Measurements from ENCODE around the gene ACOX1. TPM values are rescaled to one million over a fixed set of nuclear protein-coding genes. Genes with fewer than 3 reads are reported as not detected.
A peak's percentile ranks its signal among the peaks of the same experiment; 100 is the strongest.

ACOX1 gene
- total and polyA plus RNA-seq, 2 of the 13 experiments (the other 11 are each of a cell fraction or from before 2014, with no cell fraction given), result 86.4 to 120 TPM

GRCh38 chr17:76027159-76027839 is 48.3 kb upstream of the ACOX1 start, which contains the start of gene EVPL (continued):
- TF ChIP-seq ATF7 (IDR thresholded peaks at IDR 0.05), result no peak
- peak; percentile 59; the same call in 1 of the 2 replicates for TF ChIP-seq ATF7 (CRISPR knock-in tag; IDR thresholded peaks at IDR 0.05)
- peak; percentile 79 for TF ChIP-seq ARNT2 (CRISPR knock-in tag; IDR thresholded peaks at IDR 0.05; ENCODE audit: low read depth)
- TF ChIP-seq TFDP2 (CRISPR knock-in tag; IDR thresholded peaks at IDR 0.05), result 0 out of 2 replicates have a peak, but pooled peaks have one; percentile 49
- TF ChIP-seq FLYWCH1 (CRISPR knock-in tag; IDR thresholded peaks at IDR 0.05), result no peak
- TF ChIP-seq ZFP91 (CRISPR knock-in tag; IDR thresholded peaks at IDR 0.05; ENCODE audit: borderline replicate concordance), result peak; percentile 83
- no peak for TF ChIP-seq PCBP1 (IDR thresholded peaks at IDR 0.05; ENCODE audit: borderline replicate concordance, low read depth, low read length)
- TF ChIP-seq ZNF691 (CRISPR knock-in tag; IDR thresholded peaks at IDR 0.05; ENCODE audit: borderline replicate concordance, low read depth), result peak; percentile 80; the same call in 1 of the 2 replicates
- peak; percentile 40; the same call in 1 of the 2 replicates for TF ChIP-seq ZBTB39 (CRISPR knock-in tag; IDR thresholded peaks at IDR 0.05)
- TF ChIP-seq HNRNPK (IDR thresholded peaks at IDR 0.05; ENCODE audit: low read depth, low read length, poor library complexity, severe bottlenecking), result no peak
- peak; percentile 37; the same call in 1 of the 2 replicates for TF ChIP-seq ZGPAT (CRISPR knock-in tag; IDR thresholded peaks at IDR 0.05)
- peak; percentile 91 for TF ChIP-seq ZNF205 (CRISPR knock-in tag; IDR thresholded peaks at IDR 0.05)
- TF ChIP-seq ZFP90 (CRISPR knock-in tag; IDR thresholded peaks at IDR 0.05; ENCODE audit: borderline replicate concordance), result peak; percentile 85; the same call in 1 of the 2 replicates
- TF ChIP-seq ATF7-NPFF (CRISPR knock-in tag; IDR thresholded peaks at IDR 0.05; ENCODE audit: low read depth), result peak; percentile 50; the same call in 1 of the 2 replicates
- TF ChIP-seq HINFP (CRISPR knock-in tag; IDR thresholded peaks at IDR 0.05; ENCODE audit: low read depth), result peak; percentile 21; the same call in 1 of the 2 replicates
- TF ChIP-seq BORCS8-MEF2B (CRISPR knock-in tag; IDR thresholded peaks at IDR 0.05), result peak; percentile 60; the same call in 1 of the 2 replicates
- no peak for TF ChIP-seq ZNF207 (IDR thresholded peaks at IDR 0.05; ENCODE audit: borderline replicate concordance)
- no peak for TF ChIP-seq MEF2D (CRISPR knock-in tag; IDR thresholded peaks at IDR 0.05)
- TF ChIP-seq MTA3 (CRISPR knock-in tag; IDR thresholded peaks at IDR 0.05), result no peak
- no peak; the same call in 1 of the 2 replicates for TF ChIP-seq ZNF546 (CRISPR knock-in tag; conservative IDR thresholded peaks at IDR 0.05)
